Body of pancreas (tissue), 4 donors: ENCODE results near the gene ZFHX2. TPM values are rescaled to one million over a fixed set of nuclear protein-coding genes. Genes with fewer than 3 reads are reported as not detected.

ENCODE experiments used
- ATAC-seq: fragments of 150-250 bp; one replicate; pipeline ENCODE4 v1.9.1; 2016
- DNase-seq, 4 donors: peaks; one replicate each; pipeline ENCODE4 v3.0.0-alpha.2; 2019
- H3K27ac ChIP-seq, 4 donors: fragments of 200-600 bp; sonication (generic); 1 replicate in 3 of 4; 2 replicates in 1 of 4; pipeline versions ENCODE4 v1.5.1 to v1.6.1; 2016 to 2019; ENCODE audit warnings: mild to moderate bottlenecking in 1 of 4, mixed read lengths in 1 of 4, moderate library complexity in 1 of 4
- H3K27me3 ChIP-seq, 2 donors: fragments of 200-600 bp; sonication (generic); one replicate each; pipeline ENCODE4 v1.6.0; 2016; ENCODE audit warnings: mild to moderate bottlenecking in 1 of 2
- H3K36me3 ChIP-seq, 2 donors: fragments of 200-600 bp; sonication (generic); replicated peaks in 1 of 2; 2 replicates each; pipeline ENCODE4 v1.5.1; 2016; ENCODE audit warnings: low read depth in 2 of 2; ENCODE audit not compliant: insufficient read depth in 1 of 2
- H3K4me1 ChIP-seq: fragments of 200-600 bp; sonication (generic); one replicate; pipeline ENCODE4 v1.6.0; 2016
- H3K4me3 ChIP-seq, 2 donors: fragments of 200-600 bp; sonication (generic); 1 replicate in 1 of 2; 2 replicates in 1 of 2; pipeline ENCODE4 v1.5.1; 2016 to 2019
- H3K9me3 ChIP-seq, 3 donors: fragments of 200-600 bp; sonication (generic); 1 replicate in 2 of 3; 2 replicates in 1 of 3; pipeline ENCODE4 v1.5.1; 2016
- POLR2A ChIP-seq, 3 donors: fragments of 450-650 bp; IDR thresholded peaks; one replicate each; pipeline ENCODE4 v1.6.1; 2016; ENCODE audit warnings: antibody characterized with exemption in 3 of 3, mild to moderate bottlenecking in 2 of 3
- WGBS, 2 donors: methylation state at CpG; one replicate each; pipeline ENCODE4 v1.1.5; 2017; 5-methylcytosine and 5-hydroxymethylcytosine counted together
- intact Hi-C: fragments of 100-400 bp; cut with DNase I; formaldehyde crosslinking; loops from one replicate; pipeline ENCODE4 v1.15.1; 2023
- total RNA-seq, 2 donors: library from RNA; depleted of rRNA; stranded (reverse); fragments of >200 nt; gene quantifications; one replicate each; pipeline ENCODE4 v1.1.0, GENCODE V29; 2016
- TF ChIP-seq, protein P1 (sequence below), 7 experiments: fragments of 450-650 bp in 4 of 7; fragments of 200-600 bp in 3 of 7; sonication (generic) in 3 of 7; IDR thresholded peaks; one replicate each; pipeline ENCODE4 v1.5.1; 2016 to 2019; ENCODE audit warnings: antibody characterized with exemption in 7 of 7

Gene ZFHX2
- total RNA-seq, 2 donors from 2014 or later, result 0.33 to 1.6 TPM

DNA sequence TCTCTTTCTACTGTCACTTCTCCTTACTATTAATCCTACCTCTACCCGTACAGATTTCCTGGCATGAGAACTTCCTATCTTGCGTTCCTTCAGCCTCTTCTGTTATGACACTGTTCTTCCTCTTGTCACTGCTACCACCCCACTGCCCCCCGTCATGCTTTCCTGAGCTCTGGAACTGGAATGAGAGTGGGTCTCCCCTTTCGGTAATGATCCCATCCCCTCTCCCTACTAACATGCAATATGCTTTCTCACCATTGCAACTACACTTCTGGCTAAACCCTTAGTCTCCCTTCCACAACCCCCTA, 20.9 kb upstream of the ZFHX2 start:
- Histone ChIP-seq H3K36me3 (no peaks in the 10 kb centered on the region), H3K27ac (no peak overlapping the region), H3K27me3 (peaks cover 0 to 25% of the 10 kb centered on the region in 2 donors), H3K9me3 (no peaks in the 10 kb centered on the region), H3K4me3 (no peak overlapping the region), H3K4me1 (peaks cover 28% of the 10 kb centered on the region)
- WGBS, 2 donors, result 61 to 72% methylated on average over 4 of the region's 4 CpGs
- TF ChIP-seq, protein P1, sequence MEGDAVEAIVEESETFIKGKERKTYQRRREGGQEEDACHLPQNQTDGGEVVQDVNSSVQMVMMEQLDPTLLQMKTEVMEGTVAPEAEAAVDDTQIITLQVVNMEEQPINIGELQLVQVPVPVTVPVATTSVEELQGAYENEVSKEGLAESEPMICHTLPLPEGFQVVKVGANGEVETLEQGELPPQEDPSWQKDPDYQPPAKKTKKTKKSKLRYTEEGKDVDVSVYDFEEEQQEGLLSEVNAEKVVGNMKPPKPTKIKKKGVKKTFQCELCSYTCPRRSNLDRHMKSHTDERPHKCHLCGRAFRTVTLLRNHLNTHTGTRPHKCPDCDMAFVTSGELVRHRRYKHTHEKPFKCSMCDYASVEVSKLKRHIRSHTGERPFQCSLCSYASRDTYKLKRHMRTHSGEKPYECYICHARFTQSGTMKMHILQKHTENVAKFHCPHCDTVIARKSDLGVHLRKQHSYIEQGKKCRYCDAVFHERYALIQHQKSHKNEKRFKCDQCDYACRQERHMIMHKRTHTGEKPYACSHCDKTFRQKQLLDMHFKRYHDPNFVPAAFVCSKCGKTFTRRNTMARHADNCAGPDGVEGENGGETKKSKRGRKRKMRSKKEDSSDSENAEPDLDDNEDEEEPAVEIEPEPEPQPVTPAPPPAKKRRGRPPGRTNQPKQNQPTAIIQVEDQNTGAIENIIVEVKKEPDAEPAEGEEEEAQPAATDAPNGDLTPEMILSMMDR (IDR thresholded peaks at IDR 0.05), result no peak
- TF ChIP-seq POLR2A (IDR thresholded peaks at IDR 0.05), result no peak
- ATAC-seq (no peak), DNase-seq (no peak)
- intact Hi-C loops, result no loop called here

DNA sequence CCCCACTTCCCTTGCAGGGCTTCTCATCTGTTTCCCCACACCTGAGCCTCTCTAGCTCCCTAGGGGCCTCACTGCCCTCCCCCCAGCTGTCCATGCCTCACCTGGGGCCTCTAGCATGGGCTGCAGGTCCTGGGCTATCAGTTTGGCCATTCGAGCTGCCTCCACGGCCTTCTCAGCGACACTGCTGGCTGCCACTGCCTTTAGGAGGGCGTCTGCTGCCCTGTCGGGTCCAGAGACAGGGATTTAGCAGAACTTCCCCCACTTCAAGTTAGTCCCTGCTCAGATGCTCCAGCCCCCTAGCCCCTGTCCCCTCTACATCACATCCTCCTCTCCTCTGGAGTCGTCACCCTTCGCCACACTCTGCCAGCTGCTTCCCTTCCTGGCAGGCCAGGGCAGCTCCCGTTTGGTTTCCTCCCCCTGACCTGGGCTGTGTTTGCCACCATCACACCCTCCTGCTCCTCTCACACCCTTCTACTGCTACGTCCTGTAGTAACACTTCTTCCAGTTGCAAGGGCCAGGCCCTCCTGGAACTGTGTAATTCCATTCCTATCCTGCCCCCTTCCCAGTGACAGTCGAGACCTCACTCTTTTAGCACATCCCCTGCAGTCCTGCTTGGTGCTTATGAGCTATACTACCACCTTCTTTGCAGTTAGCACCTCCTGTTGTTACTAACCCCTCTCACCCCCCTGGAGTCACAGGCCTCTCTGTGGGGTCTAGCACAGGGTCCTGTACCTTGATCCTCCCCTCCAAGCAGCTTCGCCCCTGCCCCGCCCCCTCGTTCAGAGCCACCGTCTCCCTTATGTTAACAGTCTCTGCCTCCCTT, 20.3 kb upstream of the ZFHX2 start:
- no peak for TF ChIP-seq POLR2A (IDR thresholded peaks at IDR 0.05)
- TF ChIP-seq, protein P1 (IDR thresholded peaks at IDR 0.05), result no peak
- WGBS, 2 donors, result 68% methylated on average over 14 of the region's 14 CpGs
- no peak overlapping the region for H3K4me3 ChIP-seq
- ATAC-seq, result no peak
- no peak overlapping the region for H3K27ac ChIP-seq
- H3K9me3 ChIP-seq, result no peaks in the 10 kb centered on the region
- no peaks in the 10 kb centered on the region for H3K36me3 ChIP-seq
- H3K27me3 ChIP-seq, result peaks cover 0 to 19% of the 10 kb centered on the region in 2 donors
- peak in 1 of 4 donors; percentile 9 for DNase-seq
- H3K4me1 ChIP-seq, result peaks cover 24% of the 10 kb centered on the region
- intact Hi-C loops, result no loop called here

DNA sequence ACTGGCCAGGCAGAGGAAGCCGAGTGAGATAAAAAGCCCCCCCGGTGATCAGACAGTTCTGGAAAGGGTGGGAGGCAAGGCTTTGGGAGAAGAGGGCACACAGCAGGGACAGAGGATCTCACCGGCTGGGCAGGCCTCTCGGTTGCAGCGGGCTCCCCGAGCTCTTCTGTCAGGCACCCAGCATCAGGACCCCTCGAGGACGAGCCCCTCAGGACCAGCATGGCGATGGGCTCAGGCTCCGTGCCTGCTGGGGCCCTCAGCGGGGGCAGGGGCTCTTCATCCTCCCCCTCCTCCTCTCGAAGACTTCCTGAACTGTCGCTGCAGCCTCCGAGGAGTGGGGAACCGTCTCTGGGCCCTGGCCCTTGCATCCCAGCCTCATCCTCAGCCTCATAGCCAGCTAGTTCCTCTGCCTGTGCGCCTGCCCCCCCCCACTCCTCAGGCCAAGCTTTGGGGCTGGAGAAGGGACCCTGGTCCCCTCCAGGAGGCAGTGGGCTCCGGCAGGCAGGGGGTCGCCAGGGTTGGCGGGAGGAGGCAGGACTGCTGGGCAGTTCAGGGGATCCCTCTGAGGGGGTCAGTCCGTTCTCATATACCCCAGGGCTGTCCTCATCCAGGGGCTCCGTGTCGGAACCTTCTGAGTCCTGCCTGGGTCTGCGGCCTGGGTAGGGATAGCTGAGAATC, 19.4 kb upstream of the ZFHX2 start:
- H3K27me3 ChIP-seq, result peaks cover 0 to 10% of the 10 kb centered on the region in 2 donors
- ATAC-seq (no peak), DNase-seq (peak in 1 of 4 donors; percentile 9)

GRCh38 chr14:23569443-23570151, 18.0 kb upstream of the ZFHX2 start:
- peaks cover 22% of the 10 kb centered on the region for H3K4me1 ChIP-seq
- intact Hi-C loops, result loop anchor here (10.0 kb wide), 1 partner anchor 245 kb away; the partner anchor contains the start of gene PABPN1
- DNase-seq (no peak), ATAC-seq (no peak)
- TF ChIP-seq POLR2A (IDR thresholded peaks at IDR 0.05), result no peak
- TF ChIP-seq, protein P1 (IDR thresholded peaks at IDR 0.05), result no peak
- H3K27me3 ChIP-seq, result no peaks in the 10 kb centered on the region
- H3K36me3 ChIP-seq, result no peaks in the 10 kb centered on the region
- no peaks in the 10 kb centered on the region for H3K9me3 ChIP-seq
- no peak overlapping the region for H3K27ac ChIP-seq
- no peak overlapping the region for H3K4me3 ChIP-seq
- WGBS, 2 donors, result 63 to 66% methylated on average over 7 of the region's 7 CpGs

More for the DNA sequence above, 19.4 kb upstream of the ZFHX2 start:
- H3K4me3 ChIP-seq, result no peak overlapping the region
- TF ChIP-seq POLR2A (IDR thresholded peaks at IDR 0.05), result no peak
- TF ChIP-seq, protein P1 (IDR thresholded peaks at IDR 0.05), result no peak
- no peaks in the 10 kb centered on the region for H3K9me3 ChIP-seq
- 79 to 90% methylated on average over 8 to 22 of the region's 23 CpGs for WGBS, 2 donors
- H3K4me1 ChIP-seq, result peaks cover 24% of the 10 kb centered on the region
- H3K27ac ChIP-seq, result no peak overlapping the region
- intact Hi-C loops, result no loop called here
- H3K36me3 ChIP-seq, result no peaks in the 10 kb centered on the region
